RWPE2 (cell line): ENCODE measurements around the gene ACOXL.

Source experiments
- ATAC-seq: fragments of 200-7000 bp; cut with Tn5 transposase; 3 replicates; pipeline ENCODE4 v1.9.1; 2021; ENCODE audit warnings: low read depth
- DNase-seq: peaks from one replicate; pipeline ENCODE4 v3.0.0-alpha.2; 2020; ENCODE audit warnings: low spot score
- H3K27ac ChIP-seq: fragments of 450-650 bp; 2 replicates; pipeline ENCODE4 v1.5.1; 2017; ENCODE audit warnings: mild to moderate bottlenecking; ENCODE audit not compliant: poor library complexity, severe bottlenecking
- H3K27me3 ChIP-seq: fragments of 250-450 bp; sonication (Bioruptor Pico); 2 replicates; pipeline ENCODE4 v1.5.1; 2021; ENCODE audit warnings: mild to moderate bottlenecking, moderate library complexity; ENCODE audit not compliant: insufficient read depth, poor library complexity, severe bottlenecking
- H3K36me3 ChIP-seq: fragments of 250-450 bp; sonication (Bioruptor Pico); 2 replicates; pipeline ENCODE4 v1.5.1; 2020; ENCODE audit warnings: low read depth, mild to moderate bottlenecking, moderate library complexity
- H3K4me1 ChIP-seq: fragments of 250-450 bp; sonication (Bioruptor Pico); 2 replicates; pipeline ENCODE4 v1.5.1; 2021; ENCODE audit warnings: mild to moderate bottlenecking, moderate library complexity; ENCODE audit not compliant: insufficient read depth, poor library complexity, severe bottlenecking
- H3K4me3 ChIP-seq: fragments of 250-450 bp; sonication (Bioruptor Pico); 2 replicates; pipeline ENCODE4 v1.5.1; 2021; ENCODE audit warnings: mild to moderate bottlenecking, moderate library complexity; ENCODE audit not compliant: severe bottlenecking
- H3K9me3 ChIP-seq: fragments of 250-450 bp; sonication (Bioruptor Pico); 2 replicates; pipeline ENCODE4 v1.5.1; 2021; ENCODE audit warnings: mild to moderate bottlenecking, moderate library complexity; ENCODE audit not compliant: severe bottlenecking
- CTCF ChIP-seq: fragments of 450-650 bp; IDR thresholded peaks from one replicate; pipeline ENCODE4 v1.5.1; 2017; ENCODE audit warnings: mild to moderate bottlenecking, moderate library complexity; ENCODE audit not compliant: poor library complexity, severe bottlenecking

The ACOXL gene

DNA sequence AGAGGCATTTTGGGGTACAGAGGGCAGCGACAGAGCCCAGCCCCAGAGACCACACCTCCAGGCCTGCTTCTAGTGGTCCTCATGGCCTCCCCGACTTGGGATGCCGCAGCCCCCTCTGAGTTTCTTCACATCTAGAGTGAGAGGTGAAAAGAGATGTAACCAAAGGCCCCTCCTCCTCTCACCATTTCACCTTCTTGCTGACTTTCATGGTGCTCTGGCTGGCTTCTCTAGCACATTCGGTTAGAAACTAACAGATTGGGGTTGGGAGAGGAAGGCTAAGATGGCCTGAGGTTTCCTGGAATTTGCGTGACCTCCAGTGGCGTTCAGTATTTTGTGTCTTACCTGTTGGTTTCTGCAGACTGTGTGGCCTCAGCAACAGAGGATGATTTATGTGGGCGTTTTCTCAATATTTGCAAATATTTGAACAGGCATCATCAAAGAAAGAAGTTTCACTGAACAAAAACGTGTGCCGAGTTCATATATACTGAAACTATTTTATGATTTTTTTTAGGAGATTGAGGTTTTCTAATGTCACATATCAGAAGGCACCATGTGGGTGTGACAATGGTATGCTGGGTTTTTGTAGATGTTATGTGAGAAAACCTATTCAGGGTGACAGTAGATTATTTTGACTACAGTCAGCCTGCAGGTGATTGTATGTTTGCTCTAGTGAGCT lies 318.5 kb downstream of the ACOXL start:
- H3K4me3 ChIP-seq = no peak overlapping the region

GRCh38 chr2:111052621-111053020 lies 320.2 kb downstream of the ACOXL start:
- no peak for TF ChIP-seq CTCF
- DNase-seq = no peak

More for the DNA sequence above, 318.5 kb downstream of the ACOXL start:
- Histone ChIP-seq H3K4me1 (no peaks in the 10 kb centered on the region), H3K36me3 (no peaks in the 10 kb centered on the region), H3K27ac (no peak overlapping the region), H3K27me3 (no peaks in the 10 kb centered on the region), H3K9me3 (no peaks in the 10 kb centered on the region)
- no peak for TF ChIP-seq CTCF
- no peak for ATAC-seq
- DNase-seq = no peak

GRCh38 chr2:111053266-111053665 lies 320.9 kb downstream of the ACOXL start:
- ATAC-seq (no peak), DNase-seq (no peak)
- no peak for TF ChIP-seq CTCF
- Histone ChIP-seq H3K9me3 (no peaks in the 10 kb centered on the region), H3K4me3 (no peak overlapping the region), H3K4me1 (no peaks in the 10 kb centered on the region), H3K27ac (no peak overlapping the region), H3K36me3 (no peaks in the 10 kb centered on the region), H3K27me3 (no peaks in the 10 kb centered on the region)

More at GRCh38 chr2:111052621-111053020, 320.2 kb downstream of the ACOXL start:
- H3K4me3 ChIP-seq = no peak overlapping the region
- H3K9me3 ChIP-seq = no peaks in the 10 kb centered on the region
- no peaks in the 10 kb centered on the region for H3K36me3 ChIP-seq
- H3K4me1 ChIP-seq = no peaks in the 10 kb centered on the region
- no peaks in the 10 kb centered on the region for H3K27me3 ChIP-seq
- no peak for ATAC-seq
- no peak overlapping the region for H3K27ac ChIP-seq

DNA sequence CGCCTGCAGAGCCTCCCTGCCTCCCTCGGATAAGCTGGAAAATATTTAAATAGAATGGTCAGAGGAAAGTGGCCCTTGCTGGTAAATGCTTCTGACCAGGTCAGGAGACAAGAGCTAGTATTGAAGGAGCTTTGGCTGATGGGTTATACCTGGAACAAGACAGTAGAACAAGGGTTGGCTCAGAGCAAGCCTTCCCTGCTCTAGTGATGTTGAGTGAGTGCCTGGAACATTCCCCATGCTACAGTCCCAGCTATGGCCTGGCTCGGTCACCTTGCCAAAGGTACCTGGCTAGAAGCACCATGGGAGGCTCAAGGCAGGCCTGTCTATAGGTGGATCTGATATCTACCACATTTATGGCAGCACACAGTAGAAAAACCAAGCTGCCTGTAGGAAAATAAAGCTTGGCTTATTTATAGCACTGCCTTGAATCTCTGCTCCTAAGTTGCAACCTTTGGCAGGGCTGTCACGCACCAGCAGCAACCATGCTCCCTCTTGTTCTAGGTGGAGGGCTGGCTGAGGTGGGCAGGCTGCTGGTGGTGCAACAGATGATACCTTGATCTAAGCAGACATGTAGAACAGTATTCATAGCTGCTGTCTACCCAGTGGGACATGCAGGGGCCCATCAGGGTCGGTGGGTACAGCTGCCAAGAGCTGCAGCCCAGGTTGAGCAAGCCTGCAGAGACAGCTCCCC lies 321.6 kb downstream of the ACOXL start:
- ATAC-seq (no peak), DNase-seq (no peak)
- H3K4me1 ChIP-seq = no peaks in the 10 kb centered on the region
- no peak for TF ChIP-seq CTCF
- H3K4me3 ChIP-seq = no peak overlapping the region
- H3K9me3 ChIP-seq = no peaks in the 10 kb centered on the region
- H3K27me3 ChIP-seq = no peaks in the 10 kb centered on the region
- no peaks in the 10 kb centered on the region for H3K36me3 ChIP-seq
- H3K27ac ChIP-seq = no peak overlapping the region
